ENCODE data around the gene SGK1. TPM values are rescaled to one million over a fixed set of nuclear protein-coding genes. Genes with fewer than 3 reads are reported as not detected.

Gene SGK1
- total and polyA plus RNA-seq, 10 of the 15 experiments (the other 5 are each of a cell fraction or from before 2014, with no cell fraction given) = 0.62 to 5.1 (median 2.9) TPM

DNA sequence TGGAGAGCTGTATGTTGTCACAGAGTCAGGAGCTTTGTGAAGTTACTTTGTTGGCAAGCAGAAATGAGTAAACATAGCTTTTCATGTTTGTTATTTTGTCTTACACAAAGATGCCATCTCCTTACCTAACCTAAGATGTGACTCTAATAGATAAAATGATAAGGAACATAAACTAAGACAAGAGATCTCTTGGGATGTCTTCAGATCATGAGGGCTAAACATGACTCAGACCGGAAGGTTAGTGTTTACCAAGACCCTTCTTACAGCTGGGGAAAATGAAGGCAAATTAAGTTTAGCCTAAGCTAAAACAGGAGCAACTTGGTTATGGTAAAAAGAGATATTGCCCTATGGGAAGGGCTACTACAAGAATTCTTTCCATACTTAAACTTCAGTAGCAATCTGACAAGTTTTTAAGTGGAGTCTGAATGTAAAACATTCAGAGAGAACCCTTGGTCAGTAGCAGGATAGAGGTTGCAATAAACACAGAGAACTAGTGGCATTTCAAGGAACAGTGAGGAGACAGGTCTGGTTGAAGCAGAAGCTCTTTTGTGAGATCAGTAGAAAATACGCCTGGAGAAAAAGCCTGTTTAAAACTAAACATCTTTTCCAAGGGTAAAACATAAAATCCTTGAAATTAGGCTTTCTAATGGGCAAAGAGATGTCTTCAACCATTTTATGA lies 29.9 kb downstream of the SGK1 start:
- H2AFZ ChIP-seq (ENCODE audit: control insufficient read depth, low read depth, low read length) = peak overlapping the region; percentile 88
- peak overlapping the region; percentile 60 for H3K4me2 ChIP-seq (ENCODE audit: control insufficient read depth, insufficient read depth)
- TF ChIP-seq TARDBP (IDR thresholded peaks at IDR 0.05; ENCODE audit: borderline replicate concordance) (no peak), EP300 (IDR thresholded peaks at IDR 0.05; ENCODE audit: borderline replicate concordance in 1 of 2, control insufficient read depth in 1 of 2, low read depth in 2 of 2, low read length in 2 of 2) (0 out of 4 replicates have a peak, but pooled peaks of 1 of the 2 experiments have one; percentile 16)
- TF ChIP-seq, protein P1, sequence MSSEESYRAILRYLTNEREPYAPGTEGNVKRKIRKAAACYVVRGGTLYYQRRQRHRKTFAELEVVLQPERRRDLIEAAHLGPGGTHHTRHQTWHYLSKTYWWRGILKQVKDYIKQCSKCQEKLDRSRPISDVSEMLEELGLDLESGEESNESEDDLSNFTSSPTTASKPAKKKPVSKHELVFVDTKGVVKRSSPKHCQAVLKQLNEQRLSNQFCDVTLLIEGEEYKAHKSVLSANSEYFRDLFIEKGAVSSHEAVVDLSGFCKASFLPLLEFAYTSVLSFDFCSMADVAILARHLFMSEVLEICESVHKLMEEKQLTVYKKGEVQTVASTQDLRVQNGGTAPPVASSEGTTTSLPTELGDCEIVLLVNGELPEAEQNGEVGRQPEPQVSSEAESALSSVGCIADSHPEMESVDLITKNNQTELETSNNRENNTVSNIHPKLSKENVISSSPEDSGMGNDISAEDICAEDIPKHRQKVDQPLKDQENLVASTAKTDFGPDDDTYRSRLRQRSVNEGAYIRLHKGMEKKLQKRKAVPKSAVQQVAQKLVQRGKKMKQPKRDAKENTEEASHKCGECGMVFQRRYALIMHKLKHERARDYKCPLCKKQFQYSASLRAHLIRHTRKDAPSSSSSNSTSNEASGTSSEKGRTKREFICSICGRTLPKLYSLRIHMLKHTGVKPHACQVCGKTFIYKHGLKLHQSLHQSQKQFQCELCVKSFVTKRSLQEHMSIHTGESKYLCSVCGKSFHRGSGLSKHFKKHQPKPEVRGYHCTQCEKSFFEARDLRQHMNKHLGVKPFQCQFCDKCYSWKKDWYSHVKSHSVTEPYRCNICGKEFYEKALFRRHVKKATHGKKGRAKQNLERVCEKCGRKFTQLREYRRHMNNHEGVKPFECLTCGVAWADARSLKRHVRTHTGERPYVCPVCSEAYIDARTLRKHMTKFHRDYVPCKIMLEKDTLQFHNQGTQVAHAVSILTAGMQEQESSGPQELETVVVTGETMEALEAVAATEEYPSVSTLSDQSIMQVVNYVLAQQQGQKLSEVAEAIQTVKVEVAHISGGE (CRISPR knock-in tag; IDR thresholded peaks at IDR 0.05) = no peak

More for the DNA sequence above, 29.9 kb downstream of the SGK1 start:
- no TSS peak for BruUV-seq (replicated peaks)
- SMC1A ChIA-PET (ENCODE audit: uncharacterized antibody, unreplicated experiment) = interaction anchor here (0.7 to 1.8 kb wide), 11 partner anchors 11 to 798 kb away, joined by 3 to 8 read pairs (median 3); partner anchors contain the start of gene SGK1
- H3K79me2 ChIP-seq (ENCODE audit: control insufficient read depth, insufficient read depth, low read length) = no peaks in the 10 kb centered on the region
- peak; percentile 42 for DNase-seq (ENCODE audit: low read depth, low spot score)
- POLR2A ChIA-PET = no interaction called here
- peak; percentile 55 for ATAC-seq
- peaks cover 15% of the 10 kb centered on the region for H3K4me1 ChIP-seq (ENCODE audit: control insufficient read depth, insufficient read depth, low read length)
- in situ Hi-C loops (cut with MboI) = no loop called here
- CTCF ChIA-PET = interaction anchor here (0.7 kb wide), 1 partner anchor 10 kb away, joined by 3 read pairs; no protein-coding TSS in a partner anchor
- intact Hi-C loops (cut with micrococcal nuclease; ENCODE audit: unreplicated experiment) = no loop called here
- peak overlapping the region; percentile 73 for H3K27ac ChIP-seq (ENCODE audit: control insufficient read depth, insufficient read depth)
- no peaks in the 10 kb centered on the region for H4K20me1 ChIP-seq (ENCODE audit: control insufficient read depth, insufficient read depth)
- H3K4me3 ChIP-seq = no peak overlapping the region
- FAIRE-seq = no peak
- H3K9ac ChIP-seq (ENCODE audit: control insufficient read depth, insufficient read depth, low read length) = no peak overlapping the region
- WGBS (ENCODE audit: insufficient coverage, insufficient replicate concordance, low lambda C conversion rate, missing lambda C conversion rate) = 6% methylated on average over 2 of the region's 2 CpGs
- no peaks in the 10 kb centered on the region for H3K36me3 ChIP-seq (ENCODE audit: control insufficient read depth in 2 of 2, insufficient read depth in 2 of 2, low read length in 1 of 2)
- no peaks in the 10 kb centered on the region for H3K27me3 ChIP-seq (replicated peaks in 1 of 2; ENCODE audit: control insufficient read depth in 2 of 2, insufficient read depth in 2 of 2, low read length in 1 of 2)
- RAD21 ChIA-PET (ENCODE audit: unreplicated experiment) = interaction anchor here (0.8 to 1.6 kb wide), 5 partner anchors 15 to 109 kb away, joined by 3 to 8 read pairs (median 4); partner anchors contain the start of gene SGK1
- H3K9me3 ChIP-seq (replicated peaks; ENCODE audit: control insufficient read depth, insufficient read depth, low read length) = no peaks in the 10 kb centered on the region; the same call in 2 of the 3 replicates
